NCI-H2196 (cell line): ENCODE measurements around the gene NME7.

Experiments
- DNase-seq: peaks from one replicate; lab custom pipeline; 2025; ENCODE audit not compliant: unreplicated experiment; lab: John Stamatoyannopoulos, UW

NME7 gene

DNA sequence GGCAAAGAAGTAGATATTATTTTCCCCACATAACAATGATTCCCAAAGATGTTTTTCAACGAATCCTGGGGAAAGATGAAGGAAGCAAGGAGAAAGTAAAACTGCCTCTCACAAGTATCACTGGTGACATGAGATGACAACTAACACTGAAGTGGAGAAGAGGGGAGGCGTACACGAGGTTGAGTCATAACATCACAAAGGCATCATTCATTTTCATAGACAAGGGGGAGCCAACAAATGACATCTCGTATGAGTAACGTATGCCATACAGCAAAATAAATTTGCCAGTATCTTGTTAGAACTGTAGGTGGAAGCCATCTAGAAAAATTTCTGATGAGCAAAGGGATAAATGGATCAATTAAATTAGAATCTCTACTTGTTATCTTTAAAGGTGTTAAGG is 204.5 kb downstream of the NME7 start:
- no peak for DNase-seq

DNA sequence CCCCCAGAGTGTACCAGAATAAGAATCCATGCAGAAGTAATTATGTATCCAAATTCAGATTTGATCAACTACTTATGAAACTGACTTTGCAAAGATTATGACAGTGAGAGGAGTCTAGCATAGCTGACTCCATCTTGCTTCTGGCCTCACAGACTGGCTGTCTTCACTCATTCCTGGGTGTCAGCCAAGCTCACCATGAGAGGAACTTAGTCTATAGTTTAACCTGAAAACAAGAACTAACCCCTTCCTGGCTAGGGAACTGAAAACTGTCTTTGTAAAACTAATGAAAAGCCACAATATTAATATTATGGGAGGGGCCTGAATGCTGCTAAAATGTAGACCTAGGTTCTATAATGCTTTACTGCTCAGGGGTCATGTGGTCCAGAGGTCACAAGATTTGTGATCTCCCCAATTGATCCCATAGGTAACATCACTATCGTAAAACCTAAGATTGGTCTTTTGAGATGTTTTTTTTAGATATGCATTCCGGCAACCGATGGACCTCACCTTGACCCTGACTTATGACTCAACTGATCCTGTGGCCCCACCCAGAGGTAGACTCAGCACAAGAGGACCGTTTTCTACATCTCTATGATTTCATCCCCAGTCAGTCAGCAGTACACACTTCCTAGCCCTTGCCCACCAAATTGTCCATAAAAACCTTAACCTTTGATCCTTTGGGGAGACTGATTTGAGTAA is 206.0 kb downstream of the NME7 start:
- no peak for DNase-seq

DNA sequence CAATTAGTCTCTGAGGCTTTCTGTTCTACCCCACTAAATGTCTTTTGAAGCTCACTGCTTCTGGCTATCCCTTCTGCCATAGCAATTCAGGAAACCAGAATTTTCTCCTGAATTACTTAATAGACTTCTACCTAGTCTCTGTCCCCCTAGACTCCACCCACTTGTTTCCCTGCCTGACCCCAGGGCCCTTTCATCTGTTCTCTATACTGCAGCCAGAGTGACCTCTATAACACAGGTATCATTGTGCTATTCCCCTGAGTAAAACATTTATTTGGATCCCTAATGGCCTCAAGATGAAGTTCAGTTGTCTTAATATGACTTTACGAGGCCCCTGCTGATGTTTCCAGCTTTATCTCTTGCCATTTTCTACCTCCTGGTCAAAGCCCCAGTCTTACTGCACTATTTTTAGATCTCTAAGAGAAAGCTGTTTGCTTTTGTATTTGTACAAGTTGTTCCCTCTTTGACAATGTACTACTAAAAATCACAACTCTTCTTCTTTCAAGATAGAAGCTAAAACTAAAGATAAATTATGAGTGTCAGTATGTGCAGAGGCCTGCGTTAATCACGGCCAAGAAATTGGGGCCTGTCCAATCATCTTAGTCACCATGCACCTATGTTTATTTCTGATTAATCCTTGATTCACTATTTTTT is 206.6 kb downstream of the NME7 start:
- DNase-seq: no peak

DNA sequence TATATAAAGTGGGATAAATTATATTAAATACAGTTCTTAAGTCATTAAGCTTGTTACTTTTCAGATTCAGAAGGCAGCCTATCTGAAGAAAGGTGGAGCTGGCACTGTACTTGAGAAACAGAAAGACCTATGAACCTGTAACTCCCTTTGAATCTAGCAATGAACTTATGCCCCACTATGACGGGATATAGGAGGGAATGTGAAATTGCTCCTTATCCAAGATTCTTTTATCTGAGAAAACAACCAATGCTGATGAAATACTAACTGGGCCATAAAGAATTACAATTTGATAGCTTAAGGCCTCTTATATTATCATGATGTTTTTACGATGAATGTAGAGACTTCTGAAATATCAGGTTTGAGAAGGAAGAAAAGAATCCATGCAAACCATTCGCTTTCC is 211.0 kb downstream of the NME7 start:
- DNase-seq: no peak

DNA sequence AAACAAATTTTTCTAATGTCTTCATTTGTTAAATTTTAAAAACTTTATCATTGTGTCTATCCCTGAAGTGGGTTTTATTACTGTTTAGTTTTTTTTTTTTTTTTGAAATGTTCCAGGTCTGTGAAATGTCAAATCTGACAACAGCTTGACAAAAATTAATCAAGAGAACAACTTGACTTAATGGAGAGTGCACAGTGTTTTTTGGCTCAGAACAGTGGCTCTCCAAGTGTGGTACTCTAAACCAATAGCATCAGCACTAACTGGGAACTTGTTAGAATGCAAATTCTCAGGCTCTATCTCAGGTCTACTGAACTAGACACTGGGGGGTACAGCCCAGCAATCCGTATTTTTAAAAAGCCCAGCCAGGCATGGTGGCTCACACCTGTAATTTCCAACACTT is 211.9 kb downstream of the NME7 start:
- no peak for DNase-seq

DNA sequence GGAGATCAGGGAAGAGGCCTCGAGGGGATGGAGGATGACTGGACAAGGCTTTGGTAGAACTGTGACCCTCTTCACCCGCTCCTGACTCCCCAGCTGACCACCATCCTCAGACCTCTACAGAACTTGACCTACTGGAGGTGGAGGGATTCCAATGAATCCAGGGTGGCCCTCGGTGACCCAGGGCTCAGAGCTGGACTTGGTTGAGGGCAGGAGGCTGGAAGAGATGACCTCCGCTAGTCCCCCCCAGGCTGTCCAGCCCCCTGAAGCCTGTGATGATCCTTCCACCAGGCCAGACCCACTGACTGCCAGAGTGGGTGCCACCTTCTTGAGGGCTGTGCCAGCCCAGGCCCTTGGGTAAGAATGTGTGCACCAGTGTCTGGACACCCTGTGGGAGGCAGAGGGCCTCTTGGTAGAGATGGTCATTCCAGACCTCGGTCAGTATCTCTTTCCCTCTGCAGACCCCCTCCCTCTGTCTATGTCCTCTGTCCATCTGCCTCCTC is 216.2 kb downstream of the NME7 start:
- DNase-seq: no peak

DNA sequence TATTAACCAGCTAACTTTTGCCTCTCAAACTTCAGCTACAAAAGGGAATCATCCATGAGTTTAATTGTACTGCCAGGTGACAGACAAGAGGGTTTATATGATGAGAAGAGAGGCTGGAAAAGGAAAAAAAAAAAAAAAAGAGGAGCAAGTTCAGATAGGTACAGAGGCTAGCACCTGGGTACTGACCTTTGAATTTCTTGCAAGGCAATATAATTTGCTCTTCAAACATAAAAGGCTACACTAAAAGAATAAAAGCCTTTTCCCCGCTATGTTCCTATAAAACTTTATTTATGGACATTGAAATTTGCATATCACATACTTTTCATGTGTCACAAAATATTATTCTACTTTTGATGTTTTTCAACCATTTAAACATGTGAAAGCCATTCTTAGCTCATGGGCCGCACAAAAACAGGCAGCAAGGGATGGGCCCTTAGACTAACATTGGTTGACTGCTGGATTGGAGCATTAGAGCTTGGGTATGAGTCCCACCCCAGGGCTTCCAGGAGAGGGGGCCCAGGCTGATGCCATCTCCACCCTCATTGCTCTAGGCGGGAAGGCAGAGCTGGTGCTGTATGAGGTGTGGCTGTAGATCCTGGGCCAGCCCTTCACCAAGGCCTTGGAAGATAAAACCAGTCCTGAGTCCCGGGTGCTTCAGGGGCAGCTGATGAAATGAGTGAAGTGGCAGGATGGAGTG is 216.8 kb downstream of the NME7 start:
- DNase-seq: no peak

DNA sequence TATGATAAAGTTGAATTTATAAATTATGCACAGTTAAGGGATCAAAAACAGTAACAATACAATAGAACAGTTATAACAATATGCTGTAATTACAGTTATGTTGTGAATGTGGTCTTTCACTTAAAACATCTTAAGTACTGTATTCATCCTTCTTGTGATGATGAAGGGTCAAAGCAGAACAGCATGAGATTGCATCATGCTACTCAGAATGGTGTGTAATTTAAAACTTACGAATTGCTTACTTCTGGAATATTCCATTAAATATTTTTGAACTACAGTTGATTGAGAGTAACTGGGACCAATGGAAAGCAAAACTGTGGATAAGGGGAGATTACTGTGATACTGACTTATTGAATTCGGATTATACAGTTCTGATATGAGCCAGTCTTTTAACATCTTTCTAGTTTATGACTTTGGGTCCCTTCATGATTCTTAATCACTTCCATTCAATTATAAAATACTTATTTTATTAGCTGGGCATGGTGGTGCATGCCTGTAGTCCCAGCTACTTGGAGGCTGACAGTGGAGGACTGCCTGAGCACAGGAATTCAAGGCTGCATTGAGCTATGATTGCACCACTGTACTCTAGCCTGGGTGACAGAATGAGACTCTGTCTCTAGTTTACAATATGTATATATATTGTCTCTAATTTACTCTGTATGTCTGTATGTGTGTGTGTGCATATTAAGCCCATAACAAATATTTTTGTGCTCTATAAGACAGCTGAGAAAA is 217.9 kb downstream of the NME7 start:
- DNase-seq: no peak

DNA sequence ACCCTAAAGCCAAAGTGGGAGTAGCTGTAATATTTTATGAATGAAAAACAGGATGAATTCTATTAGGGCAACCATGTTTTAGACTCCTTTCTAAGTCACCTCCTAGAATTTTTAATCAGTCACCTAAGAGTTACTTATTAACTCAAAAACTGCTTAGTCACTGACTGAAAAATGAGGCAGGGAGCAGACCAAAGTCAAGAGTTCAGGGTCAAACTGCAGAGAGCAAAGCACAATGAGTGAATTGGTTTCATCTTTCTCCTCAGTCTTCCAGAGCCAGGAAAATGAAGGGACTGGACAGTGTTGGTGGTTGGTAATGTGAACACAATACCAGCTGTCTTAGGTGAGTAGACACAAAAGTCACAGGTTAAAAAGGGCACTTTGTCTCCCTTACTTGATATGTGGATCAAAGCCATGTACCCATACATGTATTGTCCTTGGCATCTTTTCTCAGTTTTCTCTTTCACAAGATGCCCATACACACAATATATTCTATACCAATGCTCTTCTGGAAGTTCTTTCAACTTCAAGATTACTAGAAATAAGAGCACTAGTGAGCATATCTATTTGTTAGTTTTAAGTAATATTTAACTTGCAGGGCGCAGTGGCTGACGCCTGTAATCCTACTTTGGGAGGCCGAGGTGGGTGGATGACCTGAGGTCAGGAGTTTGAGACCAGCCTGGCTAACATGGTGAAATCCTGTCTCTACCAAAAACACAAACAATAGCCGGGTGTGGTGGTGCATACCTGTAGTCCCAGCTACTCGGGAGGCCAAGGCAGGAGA is 218.9 kb downstream of the NME7 start:
- DNase-seq: no peak

DNA sequence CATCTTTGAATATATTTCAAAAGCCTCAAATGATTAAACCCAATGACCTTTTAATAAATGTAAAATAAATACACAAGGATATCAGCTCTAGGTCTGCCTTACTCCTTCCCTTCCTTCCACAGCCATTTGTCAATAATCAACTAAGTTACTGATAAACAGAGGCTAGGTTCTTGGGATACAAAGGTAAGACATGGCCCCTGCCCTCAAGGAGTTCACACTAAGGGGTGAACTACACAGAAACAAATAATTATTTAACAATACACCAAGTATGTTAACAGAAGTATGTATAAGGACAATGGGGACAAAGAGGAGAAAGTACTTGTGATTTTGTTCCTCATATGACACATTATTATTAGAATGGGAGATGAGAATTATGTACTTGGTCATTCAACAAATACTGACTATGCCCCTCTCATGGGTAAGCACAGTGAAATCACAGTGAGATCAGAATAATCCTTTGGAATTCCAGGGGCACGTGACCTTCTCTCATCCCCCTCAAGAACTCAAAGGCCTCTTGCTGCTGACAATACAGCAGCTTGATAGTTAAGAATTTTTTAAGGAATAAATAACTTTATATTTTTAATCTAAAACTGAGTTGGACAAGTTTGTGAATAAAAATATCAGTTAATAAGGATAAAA is 220.9 kb downstream of the NME7 start:
- DNase-seq: no peak

DNA sequence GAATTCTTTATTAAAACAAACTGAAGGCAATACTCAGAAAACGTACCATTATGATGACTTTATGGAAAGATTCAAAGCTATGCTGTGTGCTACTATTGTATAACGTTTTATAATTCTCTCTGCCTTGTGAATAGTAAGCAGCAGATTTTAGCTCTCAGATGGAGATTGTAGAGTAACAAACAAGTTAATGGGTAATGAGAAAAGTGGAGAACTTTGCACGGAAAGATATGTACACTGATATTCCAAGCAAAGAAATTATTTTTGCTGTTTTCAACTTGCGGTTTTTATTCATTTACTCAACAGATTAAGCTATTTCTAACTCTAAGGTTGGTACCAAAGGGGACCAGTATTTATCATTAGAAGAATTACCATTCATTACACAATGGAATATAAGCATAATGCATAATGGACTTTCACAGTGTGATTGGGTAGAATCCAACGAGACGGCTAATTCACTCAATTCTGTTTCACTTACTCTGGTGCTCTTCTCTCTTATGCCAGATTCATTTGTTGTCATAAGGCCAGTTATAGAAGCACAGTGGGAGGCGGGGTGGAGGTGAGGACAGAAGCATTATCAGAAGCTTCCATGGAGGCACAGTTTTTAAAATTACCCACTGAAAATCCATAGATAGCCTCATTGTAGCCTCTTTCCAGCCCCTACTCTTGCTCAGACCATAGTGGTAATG is 222.5 kb downstream of the NME7 start:
- DNase-seq: no peak

DNA sequence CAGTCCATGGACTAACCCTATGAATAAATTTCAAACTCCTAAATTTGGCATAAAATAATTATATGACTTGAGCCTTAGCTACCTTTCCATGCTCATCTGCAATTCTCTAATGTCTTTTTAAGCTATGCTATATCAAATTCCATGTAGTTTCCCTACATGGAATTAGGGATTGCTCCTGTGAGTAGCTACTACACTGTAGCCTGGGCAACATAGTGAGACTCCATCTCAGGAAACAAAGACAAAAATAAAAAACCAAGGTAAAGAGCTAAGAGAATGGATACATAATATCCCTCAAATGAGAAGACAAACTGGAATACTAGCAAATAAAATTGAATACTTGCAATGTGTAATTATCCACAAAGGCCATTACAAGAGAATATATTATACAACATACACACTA is 223.6 kb downstream of the NME7 start:
- DNase-seq: no peak

DNA sequence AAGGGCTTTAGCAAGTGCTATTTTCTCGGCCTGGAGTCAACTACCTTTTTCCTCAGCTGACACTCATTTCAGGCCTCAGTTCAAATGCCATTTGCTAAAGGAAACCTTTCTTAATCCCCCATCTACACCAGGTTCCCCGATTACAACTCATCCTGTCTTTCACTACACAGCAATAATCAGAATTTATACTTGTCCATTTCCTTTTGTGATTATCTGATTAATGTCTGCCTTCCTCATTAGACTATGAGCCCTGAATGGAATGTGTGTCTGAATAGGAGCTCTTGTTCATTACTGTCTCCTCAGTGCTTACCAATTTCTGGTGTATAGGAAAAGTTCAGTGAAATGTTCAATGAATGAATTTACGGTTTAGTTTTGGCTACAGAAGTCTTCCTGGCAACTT is 224.3 kb downstream of the NME7 start:
- DNase-seq: no peak

DNA sequence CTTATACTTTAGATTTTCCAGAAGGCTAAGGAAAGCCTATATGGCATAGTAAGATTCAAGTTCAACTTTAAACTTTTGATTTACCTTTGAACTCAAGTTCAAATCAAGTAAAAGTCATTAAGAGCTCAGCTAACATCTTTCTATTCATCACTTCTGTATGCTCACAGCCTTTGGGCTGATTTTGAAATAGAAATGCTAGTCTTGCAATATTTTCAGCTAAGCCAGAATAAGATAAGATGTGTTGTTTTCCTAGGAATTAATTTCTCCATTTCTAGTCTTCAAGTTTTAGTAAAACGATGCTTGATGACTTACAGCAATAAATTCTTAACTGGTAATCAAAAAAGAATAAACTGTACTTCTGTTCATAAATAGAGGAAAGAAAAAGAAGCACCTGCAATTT is 225.5 kb downstream of the NME7 start:
- DNase-seq: no peak

DNA sequence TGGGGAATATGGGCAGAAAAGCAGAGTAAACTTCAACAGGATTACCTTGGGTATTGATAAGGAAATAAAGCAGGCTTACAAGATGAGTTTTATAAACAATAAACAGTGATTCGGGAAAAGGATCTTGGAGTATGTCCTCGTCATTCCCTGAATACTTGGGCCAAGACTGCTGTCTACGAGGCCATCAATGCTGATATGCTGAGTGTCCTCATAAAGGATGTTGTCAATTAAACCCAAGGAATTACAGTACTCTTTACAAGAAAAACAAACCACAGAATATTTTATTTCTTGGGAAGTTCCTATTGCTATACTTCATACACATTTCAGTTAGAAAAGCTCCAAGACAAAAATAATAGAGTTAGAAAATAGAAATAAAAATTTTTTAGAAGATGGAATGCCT is 226.2 kb downstream of the NME7 start:
- no peak for DNase-seq

DNA sequence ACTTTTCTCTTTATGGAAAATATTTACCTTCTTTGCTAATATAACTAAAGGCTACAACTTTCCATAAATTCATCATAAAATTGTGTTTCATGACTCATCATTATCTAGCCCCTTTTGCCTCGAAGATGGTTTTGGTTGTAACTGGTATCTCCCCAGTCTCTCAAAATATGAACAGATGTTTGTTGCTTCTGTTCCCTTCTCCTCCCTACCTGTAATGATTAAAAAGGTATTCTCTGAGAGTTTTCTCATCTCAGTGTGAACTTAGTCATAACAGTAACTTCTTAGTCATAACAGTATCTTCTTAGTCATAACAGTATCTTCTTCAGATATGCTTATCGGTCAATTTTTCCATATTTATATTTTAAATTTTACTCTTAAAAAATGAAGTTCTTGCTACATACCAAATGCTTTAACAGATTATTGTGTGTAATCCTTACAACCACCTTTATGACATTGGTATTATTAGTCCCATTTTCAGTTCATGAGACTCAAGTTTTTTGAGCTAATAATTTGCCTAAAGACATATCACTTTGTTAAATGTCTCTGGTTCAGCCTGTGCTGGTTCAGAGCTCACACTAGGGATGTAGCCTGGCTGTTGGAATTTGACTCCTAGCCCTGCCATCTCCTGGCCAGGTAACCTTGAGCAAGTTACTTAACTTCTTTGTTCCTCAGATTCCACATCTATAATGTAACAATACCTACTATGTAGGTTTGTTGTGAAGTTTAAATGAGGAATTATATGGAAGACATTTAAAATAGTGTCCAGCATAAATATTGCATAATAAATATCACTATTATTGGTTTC is 228.5 kb downstream of the NME7 start:
- DNase-seq: no peak

DNA sequence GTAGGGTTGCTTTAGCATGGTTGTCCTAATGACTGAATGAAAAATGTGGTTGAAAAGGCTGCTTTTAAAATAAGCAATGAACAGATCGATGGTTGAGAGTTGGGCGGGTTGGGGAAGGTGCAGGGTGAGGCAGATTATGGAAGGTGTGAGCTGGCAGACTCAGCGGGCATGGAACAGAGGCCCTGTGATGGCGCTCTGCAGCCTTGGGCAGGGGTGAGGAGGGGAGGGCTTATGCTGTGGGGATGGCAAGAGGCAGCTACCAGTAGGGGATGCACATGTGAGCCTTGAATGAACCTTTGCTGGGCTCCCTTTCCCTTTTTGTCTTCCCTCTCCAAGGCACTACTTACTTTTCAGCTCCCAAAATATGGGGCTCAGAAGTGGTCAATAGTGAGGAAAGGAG is 230.2 kb downstream of the NME7 start:
- no peak for DNase-seq

DNA sequence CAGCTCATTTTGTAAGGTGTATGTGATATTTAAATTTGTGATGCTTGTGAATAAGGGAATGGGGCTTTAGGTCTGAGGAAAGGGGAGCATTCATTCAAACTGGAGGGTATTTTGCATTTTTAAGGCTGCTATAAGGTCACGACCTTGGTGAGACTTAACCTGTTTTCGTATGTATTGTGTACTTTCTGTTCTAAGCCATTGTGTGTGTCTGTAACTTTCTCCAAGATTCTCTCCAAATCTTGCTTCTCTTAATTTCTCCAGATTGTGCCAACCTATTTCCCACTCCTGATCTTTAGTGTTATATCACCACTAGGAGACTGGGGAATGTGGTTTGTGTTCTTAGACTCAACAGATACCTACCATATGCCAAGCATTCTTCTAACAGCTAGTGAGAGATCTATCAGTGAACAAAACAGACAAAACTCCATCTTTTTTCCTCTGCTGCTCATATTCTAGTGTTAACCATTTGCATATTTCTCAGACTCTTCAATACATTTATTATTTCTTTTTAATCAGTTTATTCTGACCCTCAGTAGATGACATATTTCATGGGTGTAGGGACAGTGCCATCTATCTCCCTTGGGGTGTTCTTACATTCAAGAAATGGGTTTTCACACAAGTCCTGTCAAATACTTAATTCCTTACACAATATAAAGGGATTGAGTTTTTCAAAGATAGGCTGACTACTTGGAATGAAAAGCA is 233.6 kb downstream of the NME7 start:
- no peak for DNase-seq
